GM19328 (cell line): ENCODE measurements around the gene VWCE.

Experiments used
- ATAC-seq: cut with Tn5 transposase; IDR thresholded peaks from one replicate; pipeline ENCODE4 v1.9.1; 2021; ENCODE audit warnings: mild to moderate bottlenecking, moderate library complexity; ENCODE audit not compliant: unreplicated experiment

VWCE gene

DNA sequence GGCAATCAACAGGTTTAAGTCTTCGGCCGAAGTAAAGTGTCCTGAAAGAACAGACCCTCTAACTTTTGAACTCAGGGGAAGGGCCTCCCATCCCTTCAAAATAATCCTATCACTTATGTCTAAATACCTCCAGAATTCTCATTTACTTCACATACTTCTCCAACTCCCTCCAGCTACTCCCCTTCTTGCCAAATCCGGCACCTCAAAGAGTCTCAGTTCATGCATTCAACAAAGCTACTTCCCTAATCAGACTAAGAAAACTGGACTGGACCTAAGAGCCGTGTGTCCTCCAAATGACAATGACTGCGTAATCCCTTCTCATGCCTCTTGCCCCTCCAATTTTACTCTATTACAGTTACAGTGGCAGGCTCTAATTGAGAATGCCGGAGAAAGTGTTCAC lies 36.5 kb upstream of the VWCE start:
- no peak for ATAC-seq

- ATAC-seq, result no peak
These were observed 34.8 kb upstream of the VWCE start for GRCh38 chr11:61329871-61330270.

- ATAC-seq, result no peak
These were observed 33.2 kb upstream of the VWCE start for GRCh38 chr11:61328351-61328750.

GRCh38 chr11:61327669-61328071 lies 32.6 kb upstream of the VWCE start:
- ATAC-seq, result no peak

- ATAC-seq, result no peak
These were observed 30.7 kb upstream of the VWCE start for GRCh38 chr11:61325649-61326414.

DNA sequence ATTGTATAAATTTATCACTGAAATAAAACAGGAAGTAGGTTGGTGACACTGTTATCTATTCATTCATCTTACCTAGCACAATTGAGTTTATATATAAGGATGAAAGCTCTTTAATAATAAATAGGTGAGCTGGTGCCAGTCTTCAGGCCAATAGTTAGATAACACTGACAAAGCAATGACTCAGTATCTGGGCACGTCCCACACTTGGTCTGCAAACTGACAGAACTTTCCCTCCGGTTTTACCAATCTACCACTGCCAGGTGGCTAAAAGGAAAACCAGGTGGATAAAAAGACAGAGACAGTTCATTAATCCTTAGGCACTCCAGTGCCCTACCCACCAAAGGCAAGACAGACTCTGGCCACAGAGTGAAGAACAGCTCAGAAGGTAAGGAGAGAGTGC lies 20.1 kb upstream of the VWCE start:
- ATAC-seq, result no peak

- no peak for ATAC-seq
These were observed 15.6 kb upstream of the VWCE start for GRCh38 chr11:61310749-61311148.

DNA sequence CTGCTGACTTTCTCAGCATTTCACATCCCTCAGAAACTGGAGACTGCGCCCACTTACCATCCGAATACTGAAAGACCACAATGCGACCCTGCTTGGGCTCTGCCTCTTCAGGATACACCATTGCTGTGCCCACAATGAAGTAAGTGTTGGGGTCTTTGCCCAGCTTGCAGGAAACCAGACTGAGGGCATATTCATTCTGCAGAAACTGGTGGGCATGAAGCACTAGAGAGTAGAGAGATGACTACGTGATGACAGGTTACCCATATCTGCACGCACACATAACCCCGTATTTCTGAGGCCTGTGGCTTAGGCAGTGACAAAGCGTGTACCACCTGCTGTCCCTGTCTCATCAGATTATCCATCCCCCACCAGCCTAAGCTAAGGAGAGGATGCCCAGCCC lies 14.6 kb upstream of the VWCE start:
- no peak for ATAC-seq

GRCh38 chr11:61309141-61309540 lies 14.0 kb upstream of the VWCE start:
- no peak for ATAC-seq

DNA sequence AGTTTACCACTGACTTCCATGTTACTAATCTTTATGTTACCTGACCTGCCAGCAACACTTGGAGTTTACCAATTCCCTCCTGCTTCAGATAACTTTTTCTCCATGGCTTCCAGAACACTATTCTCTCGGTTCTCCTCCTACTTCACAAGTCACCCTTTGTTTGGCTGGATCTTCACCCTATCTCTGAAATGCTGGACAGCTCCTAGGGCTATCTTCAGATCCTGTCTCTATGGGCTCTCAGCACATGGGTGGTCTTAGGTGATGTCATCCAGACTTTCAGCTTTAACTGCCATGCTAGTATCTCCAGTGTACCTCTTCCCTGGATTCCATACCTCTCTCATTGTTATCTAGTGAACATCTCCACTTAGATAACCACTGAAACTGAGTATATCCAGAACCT lies 12.2 kb upstream of the VWCE start:
- ATAC-seq, result no peak

GRCh38 chr11:61306221-61306620 lies 11.1 kb upstream of the VWCE start:
- ATAC-seq, result no peak

GRCh38 chr11:61305417-61305816 lies 10.3 kb upstream of the VWCE start:
- ATAC-seq, result no peak

- no peak for ATAC-seq
These were observed 8.6 kb upstream of the VWCE start for GRCh38 chr11:61303725-61304124.

DNA sequence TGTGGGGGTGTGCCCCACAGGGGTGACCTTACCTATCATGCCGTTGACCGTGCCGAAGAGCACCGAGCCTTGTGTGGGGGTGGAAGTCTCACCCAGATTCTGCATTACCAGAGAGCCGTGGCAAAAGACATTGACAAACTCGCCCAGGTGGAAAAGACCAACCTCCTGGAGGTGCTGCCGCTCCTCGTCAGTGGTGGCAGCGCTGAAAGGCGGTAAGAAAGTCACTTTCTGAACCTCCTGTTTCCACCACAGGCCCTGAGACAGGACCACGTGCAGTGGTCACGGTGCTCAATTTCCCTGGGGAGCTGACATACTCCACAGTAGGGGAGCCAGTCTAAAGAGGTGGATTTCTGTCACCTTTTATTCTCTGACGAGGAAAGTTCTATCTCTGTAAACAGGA lies 7.4 kb upstream of the VWCE start:
- no peak for ATAC-seq

GRCh38 chr11:61298663-61299244 lies 3.6 kb upstream of the VWCE start:
- no peak for ATAC-seq

DNA sequence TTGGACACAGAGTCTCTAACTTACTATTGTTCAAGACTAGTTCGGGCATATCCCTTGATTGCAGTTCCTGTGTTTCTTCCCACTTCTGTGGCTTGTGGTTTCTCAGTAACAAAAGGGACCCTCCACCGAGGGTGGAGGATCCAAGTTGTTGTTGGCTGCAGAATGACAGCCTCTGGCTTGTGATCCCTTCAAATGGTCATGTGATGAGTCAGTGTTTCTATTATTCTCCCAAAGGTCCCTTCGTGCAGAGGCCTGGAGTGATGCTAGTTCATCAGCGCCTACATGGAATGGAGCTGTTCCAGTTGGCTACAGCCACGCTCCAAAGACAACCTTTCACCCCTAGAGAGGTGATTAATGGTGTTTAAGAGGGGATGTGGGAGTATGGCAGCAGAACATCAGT lies 2.6 kb upstream of the VWCE start:
- no peak for ATAC-seq

GRCh38 chr11:61297341-61297740 lies 2.2 kb upstream of the VWCE start:
- no peak for ATAC-seq

- no peak for ATAC-seq
These were observed 445 bp upstream of the VWCE start for GRCh38 chr11:61295596-61295926.

GRCh38 chr11:61293867-61294716 lies 1.0 kb downstream of the VWCE start:
- peak; percentile 29 for ATAC-seq

DNA sequence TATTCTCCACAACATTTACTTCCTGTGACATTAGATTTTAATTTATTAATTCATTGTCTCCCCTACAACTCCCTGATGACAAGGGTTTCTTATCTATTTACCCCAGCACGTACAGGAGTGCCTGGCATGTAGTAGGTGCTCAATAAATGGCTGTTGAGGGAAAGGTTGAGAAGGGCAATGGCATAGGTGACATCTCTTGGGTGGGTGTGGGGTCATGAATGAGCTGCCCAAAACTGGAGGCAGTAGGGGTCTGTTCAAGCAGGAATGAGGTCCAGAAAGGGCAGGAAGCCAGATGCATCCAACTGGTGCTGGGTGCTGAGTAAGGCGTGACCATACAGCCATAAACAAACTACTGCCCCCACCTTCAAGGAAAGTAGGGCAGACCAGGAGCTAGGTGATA lies 2.8 kb downstream of the VWCE start:
- no peak for ATAC-seq

GRCh38 chr11:61290905-61291690 lies 4.0 kb downstream of the VWCE start:
- no peak for ATAC-seq
